ENCODE data around the gene KIT.

Gene KIT

GRCh38 chr4:54695337-54695736 is 37.6 kb downstream of the KIT start:
- Histone ChIP-seq H3K9me3 (ENCODE audit: insufficient read depth, low read depth, low read length) (no peaks in the 10 kb centered on the region), H3K9ac (ENCODE audit: low read depth, low read length, poor library complexity, severe bottlenecking) (no peak overlapping the region)

DNA sequence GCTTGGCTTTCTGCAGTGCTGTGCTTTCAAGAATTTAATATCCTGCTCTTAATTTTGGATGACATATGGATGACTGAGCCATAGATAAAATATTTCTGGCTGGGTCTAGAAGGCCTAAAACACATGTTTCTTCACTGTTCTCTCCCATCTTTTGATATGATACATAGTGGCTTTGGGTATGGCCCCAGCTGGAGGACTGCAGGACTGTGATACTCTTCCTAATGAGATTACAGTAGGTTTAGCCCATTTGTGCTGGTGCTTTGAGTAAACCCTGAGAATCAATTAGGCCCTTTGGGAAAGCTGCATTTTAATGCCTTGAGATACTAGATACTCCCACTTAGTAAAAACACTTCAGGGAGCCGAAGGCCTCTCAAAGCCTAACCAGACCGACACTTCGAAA is 38.0 kb downstream of the KIT start:
- no peaks in the 10 kb centered on the region for H3K9me3 ChIP-seq (ENCODE audit: insufficient read depth, low read depth, low read length)
- H3K79me2 ChIP-seq (ENCODE audit: insufficient read depth, low read length), result no peaks in the 10 kb centered on the region
- H3K4me2 ChIP-seq (ENCODE audit: low read depth, low read length, poor library complexity, severe bottlenecking), result no peak overlapping the region
- H3K27me3 ChIP-seq (ENCODE audit: insufficient read depth, low read length, poor library complexity, severe bottlenecking), result no peaks in the 10 kb centered on the region
- H3K9me2 ChIP-seq (replicated peaks; ENCODE audit: low read depth, low read length), result no peaks in the 10 kb centered on the region
- H4K20me1 ChIP-seq (ENCODE audit: insufficient read depth, low read length, poor library complexity, severe bottlenecking), result no peaks in the 10 kb centered on the region
- no peaks in the 10 kb centered on the region for H3K36me3 ChIP-seq (ENCODE audit: insufficient read depth, low read length)
- H2AFZ ChIP-seq (ENCODE audit: low read length), result no peak overlapping the region
- no peak overlapping the region for H3K9ac ChIP-seq (ENCODE audit: low read depth, low read length, poor library complexity, severe bottlenecking)
- no peak overlapping the region for H3K4me3 ChIP-seq (ENCODE audit: low read length, poor library complexity, severe bottlenecking)
- peaks cover 16% of the 10 kb centered on the region for H3K4me1 ChIP-seq (ENCODE audit: insufficient read depth, low read length, poor library complexity, severe bottlenecking)
- no peaks in the 10 kb centered on the region for H3F3A ChIP-seq (ENCODE audit: low read depth)
- no peak for TF ChIP-seq EZH2phosphoT487 (IDR thresholded peaks at IDR 0.05; ENCODE audit: borderline replicate concordance)
- no peak for TF ChIP-seq CTCF (conservative IDR thresholded peaks at IDR 0.05; ENCODE audit: low read length)

More at GRCh38 chr4:54695337-54695736, 37.6 kb downstream of the KIT start:
- Histone ChIP-seq H3K79me2 (ENCODE audit: insufficient read depth, low read length) (no peaks in the 10 kb centered on the region), H2AFZ (ENCODE audit: low read length) (no peak overlapping the region), H3K4me1 (ENCODE audit: insufficient read depth, low read length, poor library complexity, severe bottlenecking) (peaks cover 17% of the 10 kb centered on the region), H4K20me1 (ENCODE audit: insufficient read depth, low read length, poor library complexity, severe bottlenecking) (no peaks in the 10 kb centered on the region), H3K36me3 (ENCODE audit: insufficient read depth, low read length) (no peaks in the 10 kb centered on the region), H3K9me2 (replicated peaks; ENCODE audit: low read depth, low read length) (no peaks in the 10 kb centered on the region), H3K4me2 (ENCODE audit: low read depth, low read length, poor library complexity, severe bottlenecking) (no peak overlapping the region), H3K27me3 (ENCODE audit: insufficient read depth, low read length, poor library complexity, severe bottlenecking) (no peaks in the 10 kb centered on the region), H3F3A (ENCODE audit: low read depth) (no peaks in the 10 kb centered on the region), H3K4me3 (ENCODE audit: low read length, poor library complexity, severe bottlenecking) (no peak overlapping the region)
- TF ChIP-seq CTCF (conservative IDR thresholded peaks at IDR 0.05; ENCODE audit: low read length) (no peak), EZH2phosphoT487 (IDR thresholded peaks at IDR 0.05; ENCODE audit: borderline replicate concordance) (no peak)

GRCh38 chr4:54696649-54697048 is 38.9 kb downstream of the KIT start:
- no peaks in the 10 kb centered on the region for H3K79me2 ChIP-seq (ENCODE audit: insufficient read depth, low read length)
- H3K9ac ChIP-seq (ENCODE audit: low read depth, low read length, poor library complexity, severe bottlenecking), result no peak overlapping the region
- no peak for TF ChIP-seq CTCF (conservative IDR thresholded peaks at IDR 0.05; ENCODE audit: low read length)
- no peak for TF ChIP-seq EZH2phosphoT487 (IDR thresholded peaks at IDR 0.05; ENCODE audit: borderline replicate concordance)
- no peaks in the 10 kb centered on the region for H3K9me3 ChIP-seq (ENCODE audit: insufficient read depth, low read depth, low read length)
- H4K20me1 ChIP-seq (ENCODE audit: insufficient read depth, low read length, poor library complexity, severe bottlenecking), result no peaks in the 10 kb centered on the region
- no peaks in the 10 kb centered on the region for H3K9me2 ChIP-seq (replicated peaks; ENCODE audit: low read depth, low read length)
- no peak overlapping the region for H3K4me2 ChIP-seq (ENCODE audit: low read depth, low read length, poor library complexity, severe bottlenecking)
- no peak overlapping the region for H3K4me3 ChIP-seq (ENCODE audit: low read length, poor library complexity, severe bottlenecking)
- H2AFZ ChIP-seq (ENCODE audit: low read length), result no peak overlapping the region
- H3F3A ChIP-seq (ENCODE audit: low read depth), result no peaks in the 10 kb centered on the region
- no peaks in the 10 kb centered on the region for H3K27me3 ChIP-seq (ENCODE audit: insufficient read depth, low read length, poor library complexity, severe bottlenecking)
- H3K36me3 ChIP-seq (ENCODE audit: insufficient read depth, low read length), result no peaks in the 10 kb centered on the region
- peaks cover 7% of the 10 kb centered on the region for H3K4me1 ChIP-seq (ENCODE audit: insufficient read depth, low read length, poor library complexity, severe bottlenecking)

Data from Loucy (cell line).